WTC11 (cell line): ENCODE data around the gene SMIM24. TPM values are rescaled to one million over a fixed set of nuclear protein-coding genes. Genes with fewer than 3 reads are reported as not detected.

ENCODE experiments used
- ATAC-seq: fragments of 200-7000 bp; cut with Tn5 transposase; 2 replicates; pipeline ENCODE4 v1.10.0; 2021; ENCODE audit warnings: mild to moderate bottlenecking, moderate library complexity
- CTCF ChIA-PET: fragments of 300-600 bp; sonication (Branson Sonifier 250); formaldehyde crosslinking; loops from one replicate; lab custom pipeline; 2021; ENCODE audit warnings: antibody characterized with exemption; lab: Charles Lee
- POLR2A ChIA-PET: fragments of 350-600 bp; sonication (Branson Sonifier 250); formaldehyde crosslinking; loops from one replicate; lab custom pipeline; 2021; ENCODE audit warnings: antibody characterized with exemption; lab: Charles Lee
- DNase-seq: peaks from one replicate; pipeline ENCODE4 v3.0.0; 2021; ENCODE audit warnings: low spot score
- H3K27ac Mint-ChIP-seq: 2 replicates; pipeline ENCODE4 v1.8.0; 2021; ENCODE audit warnings: mixed read lengths
- H3K27me3 Mint-ChIP-seq: 2 replicates; pipeline ENCODE4 v1.8.0; 2021; ENCODE audit warnings: low read depth, mild to moderate bottlenecking, moderate library complexity, mixed read lengths
- H3K36me3 Mint-ChIP-seq: 2 replicates; pipeline ENCODE4 v1.8.0; 2021; ENCODE audit warnings: mixed read lengths
- H3K4me1 Mint-ChIP-seq: 2 replicates; pipeline ENCODE4 v1.8.0; 2022; ENCODE audit warnings: mixed read lengths
- H3K4me3 Mint-ChIP-seq: 2 replicates; pipeline ENCODE4 v1.8.0; 2021; ENCODE audit warnings: mild to moderate bottlenecking, moderate library complexity, mixed read lengths
- H3K9me3 Mint-ChIP-seq: 2 replicates; pipeline ENCODE4 v1.8.0; 2021; ENCODE audit warnings: mixed read lengths
- AFF4 ChIP-seq: sonication (generic); formaldehyde crosslinking; IDR thresholded peaks from 2 replicates; pipeline ENCODE4 v1.8.1; 2023; ENCODE audit warnings: mild to moderate bottlenecking, missing genetic modification reagents, borderline replicate concordance
- CBFB ChIP-seq: sonication (generic); formaldehyde crosslinking; IDR thresholded peaks from 2 replicates; pipeline ENCODE4 v1.8.1; 2022; ENCODE audit warnings: mild to moderate bottlenecking, low read depth, missing genetic modification reagents
- CTCF ChIP-seq: fragments of 200-600 bp; IDR thresholded peaks from 2 replicates; pipeline ENCODE4 v1.8.0; 2022; ENCODE audit warnings: antibody characterized with exemption
- FOXJ3 ChIP-seq: sonication (generic); formaldehyde crosslinking; IDR thresholded peaks from 2 replicates; pipeline ENCODE4 v1.9.0; 2021; ENCODE audit warnings: missing genetic modification reagents, mild to moderate bottlenecking, borderline replicate concordance
- GTF2I ChIP-seq: fragments of 250-450 bp; sonication (Bioruptor Pico); conservative IDR thresholded peaks from 2 replicates; pipeline ENCODE4 v1.4.0; 2021; ENCODE audit warnings: mild to moderate bottlenecking
- HMGXB4 ChIP-seq: sonication (generic); formaldehyde crosslinking; IDR thresholded peaks from 2 replicates; pipeline ENCODE4 v1.8.1; 2023; ENCODE audit warnings: mild to moderate bottlenecking, moderate library complexity, missing genetic modification reagents
- MYBL2 ChIP-seq: sonication (generic); formaldehyde crosslinking; IDR thresholded peaks from 2 replicates; pipeline ENCODE4 v1.8.1; 2023; ENCODE audit warnings: mild to moderate bottlenecking, moderate library complexity, missing genetic modification reagents
- NFE2L1 ChIP-seq: sonication (generic); formaldehyde crosslinking; IDR thresholded peaks from 2 replicates; pipeline ENCODE4 v1.8.1; 2023; ENCODE audit warnings: missing genetic modification reagents
- NR1H2 ChIP-seq: sonication (generic); formaldehyde crosslinking; IDR thresholded peaks from 2 replicates; pipeline ENCODE4 v1.9.0; 2021; ENCODE audit warnings: mild to moderate bottlenecking, moderate library complexity, missing genetic modification reagents
- NR2C2 ChIP-seq: sonication (generic); formaldehyde crosslinking; IDR thresholded peaks from 2 replicates; pipeline ENCODE4 v1.8.0; 2022; ENCODE audit warnings: mild to moderate bottlenecking, missing genetic modification reagents
- SMAD3 ChIP-seq: sonication (generic); formaldehyde crosslinking; IDR thresholded peaks from 2 replicates; pipeline ENCODE4 v1.8.0; 2022; ENCODE audit warnings: missing genetic modification reagents, mild to moderate bottlenecking, borderline replicate concordance
- ZMAT4 ChIP-seq: fragments of 250-450 bp; sonication (Bioruptor Pico); IDR thresholded peaks from 2 replicates; pipeline ENCODE4 v1.9.0; 2021; ENCODE audit warnings: mild to moderate bottlenecking
- ZNF121 ChIP-seq: sonication (generic); formaldehyde crosslinking; IDR thresholded peaks from 2 replicates; pipeline ENCODE4 v1.8.0; 2023; ENCODE audit warnings: missing genetic modification reagents
- ZNF512 ChIP-seq: sonication (generic); formaldehyde crosslinking; IDR thresholded peaks from 2 replicates; pipeline ENCODE4 v1.8.1; 2022; ENCODE audit warnings: missing genetic modification reagents, borderline replicate concordance
- total RNA-seq: library from RNA; stranded (reverse); gene quantifications from 3 replicates; pipeline ENCODE4 v1.2.3, GENCODE V29; 2021
- TF ChIP-seq, protein P1 (sequence below): fragments of 250-450 bp; sonication (Bioruptor Pico); conservative IDR thresholded peaks from 2 replicates; pipeline ENCODE4 v1.9.0; 2021; ENCODE audit warnings: mild to moderate bottlenecking
- TF ChIP-seq, protein P2 (sequence below): sonication (generic); formaldehyde crosslinking; IDR thresholded peaks from 2 replicates; pipeline ENCODE4 v1.8.1; 2022; ENCODE audit warnings: low read depth, missing genetic modification reagents, borderline replicate concordance
- TF ChIP-seq, protein P3 (sequence below): sonication (generic); formaldehyde crosslinking; IDR thresholded peaks from 2 replicates; pipeline ENCODE4 v1.8.1; 2022; ENCODE audit warnings: mild to moderate bottlenecking, missing genetic modification reagents, moderate library complexity, borderline replicate concordance

SMIM24 gene
- total RNA-seq, 1 experiment from 2014 or later = 2.8 TPM

- Mint-ChIP-seq H3K27me3 (peaks cover 45% of the 10 kb centered on the region), H3K4me3 (peak overlapping the region; percentile 20; the same call in 1 of the 2 replicates), H3K4me1 (peaks cover 15% of the 10 kb centered on the region), H3K27ac (no peak overlapping the region), H3K9me3 (no peaks in the 10 kb centered on the region), H3K36me3 (no peaks in the 10 kb centered on the region)
- DNase-seq (no peak), ATAC-seq (no peak)
- peak; percentile 78; the same call in 1 of the 2 replicates for TF ChIP-seq GTF2I
- no peak for TF ChIP-seq MYBL2 (CRISPR knock-in tag)
- no peak for TF ChIP-seq NFE2L1 (CRISPR knock-in tag)
- TF ChIP-seq, protein P1, sequence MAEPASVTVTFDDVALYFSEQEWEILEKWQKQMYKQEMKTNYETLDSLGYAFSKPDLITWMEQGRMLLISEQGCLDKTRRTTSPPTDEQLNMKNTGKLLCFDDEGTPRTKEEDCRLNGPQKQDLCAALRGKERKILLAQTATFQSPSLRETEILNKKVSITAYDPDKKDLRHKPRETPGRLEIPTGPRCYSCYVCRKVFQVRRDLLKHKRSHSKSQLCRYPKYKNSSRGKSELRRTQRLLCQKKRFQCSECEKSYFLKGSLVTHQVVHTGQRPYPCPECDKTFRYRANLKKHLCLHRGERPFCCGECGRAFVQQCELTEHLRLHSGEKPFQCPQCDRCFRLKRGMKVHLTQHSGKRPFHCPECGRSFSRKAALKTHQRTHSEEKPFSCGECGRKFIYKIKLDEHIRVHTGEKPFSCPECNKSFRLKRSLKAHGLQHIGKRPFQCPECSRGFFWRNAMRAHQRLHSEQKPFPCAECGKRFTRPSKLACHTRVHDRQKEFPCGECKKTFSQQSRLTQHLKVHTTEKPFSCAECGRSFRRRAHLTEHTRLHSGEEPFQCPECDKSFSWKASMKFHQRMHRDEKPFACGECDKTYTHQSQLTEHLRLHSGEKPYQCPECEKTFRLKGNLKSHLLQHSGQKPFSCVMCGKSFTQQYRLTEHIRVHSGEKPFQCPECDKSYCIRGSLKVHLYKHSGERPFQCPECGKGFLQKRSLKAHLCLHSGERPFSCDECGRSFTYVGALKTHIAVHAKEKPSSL (CRISPR knock-in tag) = no peak
- TF ChIP-seq, protein P2, sequence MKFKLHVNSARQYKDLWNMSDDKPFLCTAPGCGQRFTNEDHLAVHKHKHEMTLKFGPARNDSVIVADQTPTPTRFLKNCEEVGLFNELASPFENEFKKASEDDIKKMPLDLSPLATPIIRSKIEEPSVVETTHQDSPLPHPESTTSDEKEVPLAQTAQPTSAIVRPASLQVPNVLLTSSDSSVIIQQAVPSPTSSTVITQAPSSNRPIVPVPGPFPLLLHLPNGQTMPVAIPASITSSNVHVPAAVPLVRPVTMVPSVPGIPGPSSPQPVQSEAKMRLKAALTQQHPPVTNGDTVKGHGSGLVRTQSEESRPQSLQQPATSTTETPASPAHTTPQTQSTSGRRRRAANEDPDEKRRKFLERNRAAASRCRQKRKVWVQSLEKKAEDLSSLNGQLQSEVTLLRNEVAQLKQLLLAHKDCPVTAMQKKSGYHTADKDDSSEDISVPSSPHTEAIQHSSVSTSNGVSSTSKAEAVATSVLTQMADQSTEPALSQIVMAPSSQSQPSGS (CRISPR knock-in tag) = no peak
- no peak for TF ChIP-seq ZMAT4 (CRISPR knock-in tag)
- CTCF ChIA-PET = interaction anchor here (0.7 to 1.7 kb wide), 5 partner anchors 14 to 183 kb away, joined by 3 to 9 read pairs (median 4); no protein-coding TSS in a partner anchor
- POLR2A ChIA-PET = no interaction called here
These were observed 21.9 kb downstream of the SMIM24 start for GRCh38 chr19:3458229-3459088.

DNA sequence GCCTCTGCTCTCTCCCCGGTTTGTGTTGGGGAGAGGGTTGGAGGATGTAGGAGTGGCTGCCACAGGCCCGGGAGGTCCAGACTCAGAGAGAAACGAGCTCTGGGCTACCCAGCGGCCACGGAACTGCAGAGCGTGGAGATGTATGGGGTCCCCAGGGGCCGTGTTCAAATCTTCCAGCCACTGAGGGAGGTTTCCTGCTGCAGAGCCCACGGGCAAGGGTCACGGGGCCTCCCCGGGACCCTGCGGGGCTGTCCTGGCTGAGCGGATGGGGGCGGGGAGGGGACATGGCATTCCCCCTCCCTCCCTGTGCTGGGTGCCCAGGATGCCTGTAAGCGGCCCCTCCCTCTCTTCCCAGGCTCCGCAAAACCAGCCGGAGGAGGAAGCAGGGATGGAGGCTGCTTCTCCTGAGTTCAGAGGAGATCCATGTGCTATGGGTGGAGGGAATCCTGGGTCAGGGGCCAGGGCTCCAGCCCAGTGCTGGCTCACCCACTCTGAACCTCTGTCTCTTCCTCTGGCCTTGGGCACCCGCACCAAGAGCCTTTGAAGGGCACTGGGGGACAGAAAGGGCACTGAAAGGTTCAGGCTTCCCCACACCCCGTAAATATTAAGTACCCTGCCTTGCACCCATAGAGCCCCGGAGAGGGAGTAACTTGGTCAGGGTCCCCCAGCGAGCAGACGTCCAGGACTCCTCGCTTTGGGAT lies 22.6 kb downstream of the SMIM24 start:
- Mint-ChIP-seq H3K4me3 (no peak overlapping the region), H3K27ac (no peak overlapping the region), H3K36me3 (no peaks in the 10 kb centered on the region), H3K27me3 (peaks cover 38% of the 10 kb centered on the region), H3K4me1 (peaks cover 12% of the 10 kb centered on the region), H3K9me3 (no peaks in the 10 kb centered on the region)
- peak; percentile 35 for ATAC-seq
- no peak for DNase-seq
- TF ChIP-seq FOXJ3 (no peak), AFF4 (CRISPR knock-in tag) (no peak), ZNF121 (CRISPR knock-in tag) (no peak), NR1H2 (CRISPR knock-in tag) (no peak), SMAD3 (CRISPR knock-in tag) (no peak), HMGXB4 (CRISPR knock-in tag) (no peak), ZNF512 (CRISPR knock-in tag) (no peak), NR2C2 (no peak), CTCF (no peak), CBFB (CRISPR knock-in tag) (no peak)
- TF ChIP-seq, protein P3, sequence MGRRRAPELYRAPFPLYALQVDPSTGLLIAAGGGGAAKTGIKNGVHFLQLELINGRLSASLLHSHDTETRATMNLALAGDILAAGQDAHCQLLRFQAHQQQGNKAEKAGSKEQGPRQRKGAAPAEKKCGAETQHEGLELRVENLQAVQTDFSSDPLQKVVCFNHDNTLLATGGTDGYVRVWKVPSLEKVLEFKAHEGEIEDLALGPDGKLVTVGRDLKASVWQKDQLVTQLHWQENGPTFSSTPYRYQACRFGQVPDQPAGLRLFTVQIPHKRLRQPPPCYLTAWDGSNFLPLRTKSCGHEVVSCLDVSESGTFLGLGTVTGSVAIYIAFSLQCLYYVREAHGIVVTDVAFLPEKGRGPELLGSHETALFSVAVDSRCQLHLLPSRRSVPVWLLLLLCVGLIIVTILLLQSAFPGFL (CRISPR knock-in tag) = no peak
- ChIA-PET POLR2A (no interaction called here), CTCF (interaction anchor here (0.6 to 1.3 kb wide), 5 partner anchors 28 to 183 kb away, joined by 3 to 6 read pairs (median 4); no protein-coding TSS in a partner anchor)
